ENCODE results near the gene EHD1. TPM values are rescaled to one million over a fixed set of nuclear protein-coding genes. Genes with fewer than 3 reads are reported as not detected.

EHD1 gene
- total RNA-seq, 5 donors from 2014 or later (not counting 1 experiment from before 2014, with no cell fraction given) = 126 to 286 (median 269) TPM

DNA sequence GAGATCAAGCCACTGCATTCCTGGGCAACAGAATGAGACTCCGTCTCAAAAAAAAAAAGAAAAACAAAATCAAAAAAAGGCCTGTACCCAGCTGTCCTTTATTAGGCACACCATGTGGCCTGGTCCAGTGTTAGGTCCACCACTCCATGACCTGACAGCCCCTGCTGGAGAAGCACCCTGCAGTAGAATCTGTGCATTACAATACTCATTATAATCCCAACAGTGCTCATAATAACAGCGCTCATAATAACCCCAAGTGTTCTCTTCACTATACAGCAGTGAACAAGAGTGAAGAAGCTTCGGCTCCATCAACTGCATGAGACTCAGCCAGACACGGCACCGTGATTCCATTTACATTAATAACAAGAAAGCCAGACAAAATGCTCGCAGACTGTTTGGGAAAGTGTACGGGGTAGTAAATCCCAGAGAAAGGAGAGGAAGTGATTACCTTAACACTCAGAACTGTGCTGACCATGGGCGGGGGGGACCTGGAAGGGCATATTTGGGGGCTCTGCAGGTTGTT, 8.9 kb upstream of the EHD1 start:
- Histone ChIP-seq H3K36me3 (ENCODE audit: control insufficient read depth in 2 of 2, extremely low read depth in 1 of 2, insufficient read depth in 1 of 2, low read length in 1 of 2) (peaks cover 0 to 5% of the 10 kb centered on the region in 2 donors), H3K9me3 (no peaks in the 10 kb centered on the region), H3K4me3 (ENCODE audit: control insufficient read depth in 1 of 2, extremely low read depth in 1 of 2, low read length in 1 of 2) (no peak overlapping the region), H3K27me3 (replicated peaks in 1 of 2; ENCODE audit: control insufficient read depth in 2 of 2, extremely low read depth in 1 of 2, insufficient read depth in 2 of 2, low read length in 1 of 2) (no peaks in the 10 kb centered on the region), H3K27ac (ENCODE audit: low read length) (no peak overlapping the region), H3K4me1 (ENCODE audit: control insufficient read depth in 1 of 2, extremely low read depth in 1 of 2, insufficient read depth in 2 of 2, low read length in 2 of 2) (peaks cover 15 to 37% of the 10 kb centered on the region in 2 experiments)
- WGBS (ENCODE audit: insufficient coverage) = 100% methylated on average over 1 of the region's 8 CpGs
- peak overlapping the region; percentile 55 to 81 for H3K27ac Mint-ChIP-seq
- DNase-seq = no peak
- H3K9me3 Mint-ChIP-seq = no peaks in the 10 kb centered on the region
- ATAC-seq (replicated peaks in 1 of 4) = no peak
- H3K4me3 Mint-ChIP-seq = peak overlapping the region in 1 of 3 donors; percentile 76
- ChIA-PET POLR2A (interaction anchor here in 1 of 2 donors (0.6 kb wide), 1 partner anchor 14 kb away, joined by 6 read pairs; no protein-coding TSS in a partner anchor), CTCF (interaction anchor here (0.6 to 1.6 kb wide), 9 partner anchors 24 to 115 kb away, joined by 3 to 5 read pairs (median 3); no protein-coding TSS in a partner anchor)
- H3K27me3 Mint-ChIP-seq = no peaks in the 10 kb centered on the region
- no peaks in the 10 kb centered on the region for H3K36me3 Mint-ChIP-seq
- H3K4me1 Mint-ChIP-seq = peaks cover 24 to 34% (median 33%) of the 10 kb centered on the region in 3 donors

DNA sequence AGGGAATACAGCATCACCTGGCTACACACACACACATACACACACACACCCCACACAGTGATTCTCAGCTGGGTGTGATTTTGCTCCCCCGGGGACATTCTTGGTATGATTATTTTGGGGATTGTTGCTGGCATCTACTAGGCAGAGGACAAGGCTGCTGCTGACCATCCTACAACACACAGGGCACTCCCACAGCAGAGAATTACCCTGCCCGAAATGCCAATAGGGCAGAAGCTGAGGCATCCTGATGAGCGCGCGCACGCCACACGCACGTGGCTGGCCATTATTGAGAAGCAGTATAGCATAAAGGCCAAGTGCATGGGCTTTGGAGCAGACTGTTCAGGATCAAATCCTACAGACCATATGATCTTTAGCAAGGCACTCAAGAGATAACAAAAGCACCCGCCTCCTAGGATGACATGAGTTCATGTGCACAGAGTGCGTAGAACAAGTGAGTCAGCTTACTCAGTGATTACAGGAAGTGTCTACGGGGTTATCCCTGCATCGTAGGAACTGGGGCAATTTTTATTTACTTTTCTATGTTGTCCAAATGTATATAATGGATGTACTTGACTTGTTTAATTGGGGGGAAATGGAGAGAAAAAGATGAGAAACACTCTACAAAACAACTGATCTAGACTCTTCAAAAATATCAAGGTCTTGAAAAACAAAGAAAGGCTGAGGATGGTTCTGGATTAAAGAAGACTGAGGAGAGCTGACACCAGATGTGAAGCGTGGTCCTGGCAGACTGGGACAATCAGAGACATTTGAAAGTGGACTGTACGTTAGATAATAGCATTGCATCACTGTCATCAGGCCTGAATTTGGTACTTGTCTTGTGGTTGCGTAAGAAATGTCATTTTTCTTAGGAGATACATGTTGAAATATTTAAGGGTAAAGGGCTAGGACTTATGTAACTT, 7.2 kb upstream of the EHD1 start:
- Mint-ChIP-seq H3K4me1 (peaks cover 33 to 43% (median 39%) of the 10 kb centered on the region in 3 donors), H3K36me3 (no peaks in the 10 kb centered on the region), H3K27me3 (no peaks in the 10 kb centered on the region), H3K4me3 (peak overlapping the region in 1 of 3 donors; percentile 0), H3K9me3 (no peaks in the 10 kb centered on the region), H3K27ac (peak overlapping the region; percentile 74 to 82)
- H3K4me1 ChIP-seq (ENCODE audit: control insufficient read depth in 1 of 2, extremely low read depth in 1 of 2, insufficient read depth in 2 of 2, low read length in 2 of 2) = peaks cover 18 to 48% of the 10 kb centered on the region in 2 experiments
- no peak overlapping the region for H3K4me3 ChIP-seq (ENCODE audit: control insufficient read depth in 1 of 2, extremely low read depth in 1 of 2, low read length in 1 of 2)
- peak overlapping the region; percentile 65 for H3K27ac ChIP-seq (ENCODE audit: low read length)
- no peaks in the 10 kb centered on the region for H3K9me3 ChIP-seq
- WGBS (ENCODE audit: insufficient coverage) = 89% methylated on average over 10 of the region's 15 CpGs
- peak; percentile 67 to 75 (median 72) for ATAC-seq (replicated peaks in 1 of 4)
- H3K27me3 ChIP-seq (replicated peaks in 1 of 2; ENCODE audit: control insufficient read depth in 2 of 2, extremely low read depth in 1 of 2, insufficient read depth in 2 of 2, low read length in 1 of 2) = no peaks in the 10 kb centered on the region
- ChIA-PET POLR2A (interaction anchor here in 1 of 2 donors (0.8 kb wide), 1 partner anchor 15 kb away, joined by 3 read pairs; no protein-coding TSS in a partner anchor), CTCF (interaction anchor here (0.9 to 1.7 kb wide), 4 partner anchors 21 to 37 kb away, joined by 3 to 5 read pairs (median 4); no protein-coding TSS in a partner anchor)
- DNase-seq = peak in 3 of 35 experiments; percentile 33 to 64 (median 40)
- H3K36me3 ChIP-seq (ENCODE audit: control insufficient read depth in 2 of 2, extremely low read depth in 1 of 2, insufficient read depth in 1 of 2, low read length in 1 of 2) = no peaks in the 10 kb centered on the region

DNA sequence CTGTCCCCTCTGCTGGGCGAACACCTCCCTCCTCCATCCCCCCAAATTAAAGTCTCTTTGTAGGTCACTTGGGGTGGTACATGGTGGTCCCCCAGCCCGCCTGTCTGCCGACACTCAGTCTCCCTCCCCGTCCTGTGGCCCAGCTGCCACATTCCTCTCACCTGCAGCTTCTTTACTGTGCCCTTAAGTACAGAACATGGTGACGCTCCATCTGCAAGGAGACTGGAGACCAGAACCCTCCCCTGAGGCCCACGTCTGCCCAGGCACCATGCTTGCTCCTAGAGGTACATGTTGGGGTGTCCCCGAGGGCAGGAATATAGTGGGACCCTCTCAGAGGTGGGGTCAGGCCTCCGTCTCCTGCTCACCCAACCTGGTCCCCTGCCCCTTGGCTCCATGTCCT, 5.6 kb upstream of the EHD1 start:
- POLR2A ChIA-PET = no interaction called here

GRCh38 chr11:64883575-64883974, 5.2 kb upstream of the EHD1 start:
- H3K9me3 ChIP-seq = no peaks in the 10 kb centered on the region
- no peak for ATAC-seq (replicated peaks in 1 of 4)
- H3K4me1 Mint-ChIP-seq = peaks cover 51 to 62% (median 59%) of the 10 kb centered on the region in 3 donors
- H3K9me3 Mint-ChIP-seq = no peaks in the 10 kb centered on the region
- no peak for DNase-seq
- CTCF ChIA-PET = interaction anchor here in 1 of 2 donors (0.6 kb wide), 1 partner anchor 65 kb away, joined by 3 read pairs; no protein-coding TSS in a partner anchor
- POLR2A ChIA-PET = interaction anchor here in 1 of 2 donors (0.6 kb wide), 1 partner anchor 25 kb away, joined by 3 read pairs; no protein-coding TSS in a partner anchor
- no peak overlapping the region for H3K4me3 Mint-ChIP-seq
- H3K27me3 ChIP-seq (replicated peaks in 1 of 2; ENCODE audit: control insufficient read depth in 2 of 2, extremely low read depth in 1 of 2, insufficient read depth in 2 of 2, low read length in 1 of 2) = no peaks in the 10 kb centered on the region
- H3K36me3 ChIP-seq (ENCODE audit: control insufficient read depth in 2 of 2, extremely low read depth in 1 of 2, insufficient read depth in 1 of 2, low read length in 1 of 2) = no peaks in the 10 kb centered on the region
- H3K27ac Mint-ChIP-seq = peak overlapping the region; percentile 59 to 61
- no peak overlapping the region for H3K4me3 ChIP-seq (ENCODE audit: control insufficient read depth in 1 of 2, extremely low read depth in 1 of 2, low read length in 1 of 2)
- WGBS (ENCODE audit: insufficient coverage) = 77% methylated on average over 5 of the region's 5 CpGs
- no peak overlapping the region for H3K27ac ChIP-seq (ENCODE audit: low read length)
- peaks cover 30 to 63% of the 10 kb centered on the region in 2 experiments for H3K4me1 ChIP-seq (ENCODE audit: control insufficient read depth in 1 of 2, extremely low read depth in 1 of 2, insufficient read depth in 2 of 2, low read length in 2 of 2)
- no peaks in the 10 kb centered on the region for H3K27me3 Mint-ChIP-seq
- H3K36me3 Mint-ChIP-seq = no peaks in the 10 kb centered on the region

More for the DNA sequence above, 5.6 kb upstream of the EHD1 start:
- 97% methylated on average over 5 of the region's 8 CpGs for WGBS (ENCODE audit: insufficient coverage)
- H3K4me1 Mint-ChIP-seq = peaks cover 49 to 60% (median 55%) of the 10 kb centered on the region in 3 donors
- Histone ChIP-seq H3K27me3 (replicated peaks in 1 of 2; ENCODE audit: control insufficient read depth in 2 of 2, extremely low read depth in 1 of 2, insufficient read depth in 2 of 2, low read length in 1 of 2) (no peaks in the 10 kb centered on the region), H3K4me3 (ENCODE audit: control insufficient read depth in 1 of 2, extremely low read depth in 1 of 2, low read length in 1 of 2) (no peak overlapping the region), H3K36me3 (ENCODE audit: control insufficient read depth in 2 of 2, extremely low read depth in 1 of 2, insufficient read depth in 1 of 2, low read length in 1 of 2) (no peaks in the 10 kb centered on the region), H3K9me3 (no peaks in the 10 kb centered on the region), H3K4me1 (ENCODE audit: control insufficient read depth in 1 of 2, extremely low read depth in 1 of 2, insufficient read depth in 2 of 2, low read length in 2 of 2) (peaks cover 30 to 64% of the 10 kb centered on the region in 2 experiments), H3K27ac (ENCODE audit: low read length) (no peak overlapping the region)
- H3K27me3 Mint-ChIP-seq = no peaks in the 10 kb centered on the region
- ATAC-seq (replicated peaks in 1 of 4) = no peak
- no peaks in the 10 kb centered on the region for H3K9me3 Mint-ChIP-seq
- no peak for DNase-seq
- H3K27ac Mint-ChIP-seq = peak overlapping the region; percentile 59 to 61
- H3K36me3 Mint-ChIP-seq = no peaks in the 10 kb centered on the region
- no peak overlapping the region for H3K4me3 Mint-ChIP-seq
- CTCF ChIA-PET = interaction anchor here in 1 of 2 donors (1.1 kb wide), 1 partner anchor 11 kb away, joined by 4 read pairs; no protein-coding TSS in a partner anchor

DNA sequence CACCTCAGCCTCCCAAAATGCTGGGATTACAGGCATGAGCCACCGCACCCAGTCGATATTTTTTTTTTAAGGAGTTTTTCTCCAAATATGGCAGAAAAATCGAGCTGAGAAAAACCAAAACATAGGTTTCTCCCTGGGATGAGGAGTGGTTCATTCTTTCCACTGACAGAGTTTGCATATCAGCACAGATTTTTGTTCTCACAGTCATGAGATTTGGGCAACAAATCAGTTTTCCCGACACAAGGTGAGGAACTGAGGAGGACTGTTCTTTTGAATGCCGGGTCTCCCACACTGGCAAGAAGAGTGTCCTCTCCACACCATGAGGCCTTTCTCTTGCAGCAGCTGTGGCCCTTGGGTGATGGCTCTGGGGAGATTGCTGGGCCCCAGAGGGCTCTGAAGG, 3.8 kb upstream of the EHD1 start:
- H3K36me3 ChIP-seq (ENCODE audit: control insufficient read depth in 2 of 2, extremely low read depth in 1 of 2, insufficient read depth in 1 of 2, low read length in 1 of 2) = no peaks in the 10 kb centered on the region
- ChIA-PET POLR2A (interaction anchor here in 1 of 2 donors (1.0 kb wide), 1 partner anchor 23 kb away, joined by 9 read pairs; no protein-coding TSS in a partner anchor), CTCF (interaction anchor here in 1 of 2 donors (0.7 kb wide), 1 partner anchor 34 kb away, joined by 3 read pairs; no protein-coding TSS in a partner anchor)
- Mint-ChIP-seq H3K27ac (peak overlapping the region; percentile 16 to 27), H3K9me3 (no peaks in the 10 kb centered on the region), H3K27me3 (no peaks in the 10 kb centered on the region), H3K36me3 (peaks cover 2% of the 10 kb centered on the region), H3K4me3 (no peak overlapping the region), H3K4me1 (peaks cover 42 to 53% (median 52%) of the 10 kb centered on the region in 3 donors)
- H3K4me3 ChIP-seq (ENCODE audit: control insufficient read depth in 1 of 2, extremely low read depth in 1 of 2, low read length in 1 of 2) = no peak overlapping the region
- no peaks in the 10 kb centered on the region for H3K27me3 ChIP-seq (replicated peaks in 1 of 2; ENCODE audit: control insufficient read depth in 2 of 2, extremely low read depth in 1 of 2, insufficient read depth in 2 of 2, low read length in 1 of 2)
- no peaks in the 10 kb centered on the region for H3K9me3 ChIP-seq
- no peak for ATAC-seq (replicated peaks in 1 of 4)
- H3K4me1 ChIP-seq (ENCODE audit: control insufficient read depth in 1 of 2, extremely low read depth in 1 of 2, insufficient read depth in 2 of 2, low read length in 2 of 2) = peaks cover 24 to 51% of the 10 kb centered on the region in 2 experiments
- DNase-seq = no peak
- H3K27ac ChIP-seq (ENCODE audit: low read length) = no peak overlapping the region
- WGBS (ENCODE audit: insufficient coverage) = no CpG with 5 or more reads among the region's 5 CpGs

GRCh38 chr11:64881476-64881875, 3.1 kb upstream of the EHD1 start:
- peaks cover 24 to 57% of the 10 kb centered on the region in 2 experiments for H3K4me1 ChIP-seq (ENCODE audit: control insufficient read depth in 1 of 2, extremely low read depth in 1 of 2, insufficient read depth in 2 of 2, low read length in 2 of 2)
- Mint-ChIP-seq H3K36me3 (peaks cover 10% of the 10 kb centered on the region), H3K27me3 (no peaks in the 10 kb centered on the region), H3K27ac (peak overlapping the region; percentile 82 to 96), H3K9me3 (no peaks in the 10 kb centered on the region), H3K4me3 (peak overlapping the region in 1 of 3 donors; percentile 99), H3K4me1 (peaks cover 44 to 59% (median 57%) of the 10 kb centered on the region in 3 donors)
- peaks cover 0 to 2% of the 10 kb centered on the region in 2 donors for H3K36me3 ChIP-seq (ENCODE audit: control insufficient read depth in 2 of 2, extremely low read depth in 1 of 2, insufficient read depth in 1 of 2, low read length in 1 of 2)
- CTCF ChIA-PET = interaction anchor here in 1 of 2 donors (0.5 kb wide), 1 partner anchor 36 kb away, joined by 4 read pairs; no protein-coding TSS in a partner anchor
- WGBS (ENCODE audit: insufficient coverage) = 98% methylated on average over 6 of the region's 8 CpGs
- no peak overlapping the region for H3K4me3 ChIP-seq (ENCODE audit: control insufficient read depth in 1 of 2, extremely low read depth in 1 of 2, low read length in 1 of 2)
- H3K27ac ChIP-seq (ENCODE audit: low read length) = no peak overlapping the region
- POLR2A ChIA-PET = interaction anchor here (0.6 to 1.0 kb wide), 2 partner anchors 15 to 23 kb away, joined by 3 to 9 read pairs; no protein-coding TSS in a partner anchor
- no peaks in the 10 kb centered on the region for H3K27me3 ChIP-seq (replicated peaks in 1 of 2; ENCODE audit: control insufficient read depth in 2 of 2, extremely low read depth in 1 of 2, insufficient read depth in 2 of 2, low read length in 1 of 2)
- ATAC-seq (replicated peaks in 1 of 4) (no peak), DNase-seq (no peak)
- no peaks in the 10 kb centered on the region for H3K9me3 ChIP-seq

All from T-cell (primary cell).